ENCODE data around the gene TLCD1.

The TLCD1 gene

GRCh38 chr17:28688481-28688880 lies 37.6 kb downstream of the TLCD1 start:
- Histone ChIP-seq H3K9me2 (replicated peaks; ENCODE audit: insufficient read depth, low read length) (no peaks in the 10 kb centered on the region), H3K79me2 (ENCODE audit: insufficient read depth, low read length) (no peaks in the 10 kb centered on the region), H3K9me3 (ENCODE audit: insufficient read depth, low read length) (no peaks in the 10 kb centered on the region), H3K4me3 (ENCODE audit: insufficient read depth, low read length, poor library complexity, severe bottlenecking) (no peak overlapping the region), H3K36me3 (ENCODE audit: low read length) (peaks cover 38% of the 10 kb centered on the region), H2AFZ (ENCODE audit: low read depth, low read length, severe bottlenecking) (no peak overlapping the region), H3K27ac (ENCODE audit: low read depth, low read length) (no peak overlapping the region), H3K4me2 (ENCODE audit: low read depth, low read length, poor library complexity, severe bottlenecking) (no peak overlapping the region), H3K27me3 (ENCODE audit: low read length) (no peaks in the 10 kb centered on the region), H3K9ac (ENCODE audit: low read length) (no peak overlapping the region), H3F3A (ENCODE audit: insufficient read depth) (no peaks in the 10 kb centered on the region), H4K20me1 (ENCODE audit: low read depth, low read length) (no peaks in the 10 kb centered on the region)
- TF ChIP-seq CTCF (IDR thresholded peaks at IDR 0.05; ENCODE audit: insufficient read depth, low read length, poor library complexity, severe bottlenecking) (no peak), EZH2phosphoT487 (conservative IDR thresholded peaks at IDR 0.05; ENCODE audit: low read length) (no peak)

- H3K9me2 ChIP-seq (replicated peaks; ENCODE audit: insufficient read depth, low read length): no peaks in the 10 kb centered on the region
- no peak overlapping the region for H3K4me3 ChIP-seq (ENCODE audit: insufficient read depth, low read length, poor library complexity, severe bottlenecking)
- H3K27ac ChIP-seq (ENCODE audit: low read depth, low read length): no peak overlapping the region
- TF ChIP-seq CTCF (IDR thresholded peaks at IDR 0.05; ENCODE audit: insufficient read depth, low read length, poor library complexity, severe bottlenecking) (no peak), EZH2phosphoT487 (conservative IDR thresholded peaks at IDR 0.05; ENCODE audit: low read length) (no peak)
- H4K20me1 ChIP-seq (ENCODE audit: low read depth, low read length): no peaks in the 10 kb centered on the region
- peaks cover 38% of the 10 kb centered on the region for H3K36me3 ChIP-seq (ENCODE audit: low read length)
- H3K79me2 ChIP-seq (ENCODE audit: insufficient read depth, low read length): no peaks in the 10 kb centered on the region
- H2AFZ ChIP-seq (ENCODE audit: low read depth, low read length, severe bottlenecking): no peak overlapping the region
- no peaks in the 10 kb centered on the region for H3F3A ChIP-seq (ENCODE audit: insufficient read depth)
- H3K9me3 ChIP-seq (ENCODE audit: insufficient read depth, low read length): no peaks in the 10 kb centered on the region
- H3K27me3 ChIP-seq (ENCODE audit: low read length): no peaks in the 10 kb centered on the region
- no peak overlapping the region for H3K9ac ChIP-seq (ENCODE audit: low read length)
- no peak overlapping the region for H3K4me2 ChIP-seq (ENCODE audit: low read depth, low read length, poor library complexity, severe bottlenecking)
Measured at GRCh38 chr17:28686296-28686695, 39.7 kb downstream of the TLCD1 start.

GRCh38 chr17:28685366-28685765 lies 40.7 kb downstream of the TLCD1 start:
- Histone ChIP-seq H3F3A (ENCODE audit: insufficient read depth) (no peaks in the 10 kb centered on the region), H2AFZ (ENCODE audit: low read depth, low read length, severe bottlenecking) (no peak overlapping the region), H4K20me1 (ENCODE audit: low read depth, low read length) (no peaks in the 10 kb centered on the region), H3K36me3 (ENCODE audit: low read length) (peaks cover 39% of the 10 kb centered on the region), H3K27me3 (ENCODE audit: low read length) (no peaks in the 10 kb centered on the region), H3K4me2 (ENCODE audit: low read depth, low read length, poor library complexity, severe bottlenecking) (no peak overlapping the region), H3K27ac (ENCODE audit: low read depth, low read length) (no peak overlapping the region), H3K9me3 (ENCODE audit: insufficient read depth, low read length) (no peaks in the 10 kb centered on the region), H3K9ac (ENCODE audit: low read length) (no peak overlapping the region), H3K9me2 (replicated peaks; ENCODE audit: insufficient read depth, low read length) (no peaks in the 10 kb centered on the region), H3K79me2 (ENCODE audit: insufficient read depth, low read length) (no peaks in the 10 kb centered on the region), H3K4me3 (ENCODE audit: insufficient read depth, low read length, poor library complexity, severe bottlenecking) (no peak overlapping the region)
- TF ChIP-seq EZH2phosphoT487 (conservative IDR thresholded peaks at IDR 0.05; ENCODE audit: low read length) (no peak), CTCF (IDR thresholded peaks at IDR 0.05; ENCODE audit: insufficient read depth, low read length, poor library complexity, severe bottlenecking) (no peak)
